AG04449 (cell line): ENCODE measurements around the gene SLC25A24.

Source experiments
- CTCF ChIA-PET: fragments of 350-600 bp; formaldehyde crosslinking; extraction: SDS; loops from one replicate; lab custom pipeline; 2021; ENCODE audit warnings: antibody characterized with exemption; lab: Yijun Ruan, JAX
- POLR2A ChIA-PET: fragments of 400-600, 350-600 bp; formaldehyde crosslinking; extraction: SDS; loops from one replicate; lab custom pipeline; 2020; ENCODE audit warnings: antibody characterized with exemption, inconsistent platforms; lab: Yijun Ruan, JAX
- DNase-seq: peaks from one replicate; pipeline ENCODE4 v3.0.0-alpha.2; 2010; ENCODE audit warnings: low read depth, low spot score
- H3K4me3 ChIP-seq: 2 replicates; pipeline ENCODE4 v1.5.1; 2011; ENCODE audit warnings: low read depth, mild to moderate bottlenecking, control low read depth, low read length
- CTCF ChIP-seq: IDR thresholded peaks from one replicate; pipeline ENCODE4 v1.5.1; 2011; ENCODE audit warnings: mild to moderate bottlenecking, moderate library complexity, low read length, control low read depth, inconsistent platforms; ENCODE audit not compliant: insufficient read depth; ENCODE audit errors: missing control alignments

SLC25A24 gene

GRCh38 chr1:108113496-108113895 lies 86.6 kb downstream of the SLC25A24 start:
- no peak for TF ChIP-seq CTCF
- DNase-seq: no peak
- POLR2A ChIA-PET: no interaction called here
- no peak overlapping the region for H3K4me3 ChIP-seq
- CTCF ChIA-PET: interaction anchor here (1.4 to 1.8 kb wide), 2 partner anchors 12 to 14 kb away, joined by 6 read pairs; no protein-coding TSS in a partner anchor

- TF ChIP-seq CTCF: no peak
- ChIA-PET CTCF (interaction anchor here (1.0 to 1.3 kb wide), 2 partner anchors 9 to 326 kb away, joined by 4 to 5 read pairs; no protein-coding TSS in a partner anchor), POLR2A (no interaction called here)
- no peak overlapping the region for H3K4me3 ChIP-seq
- DNase-seq: no peak
These were observed 90.7 kb downstream of the SLC25A24 start for GRCh38 chr1:108109295-108109973.

GRCh38 chr1:108108119-108108518 lies 92.0 kb downstream of the SLC25A24 start:
- POLR2A ChIA-PET: no interaction called here
- CTCF ChIA-PET: interaction anchor here (1.0 to 1.3 kb wide), 2 partner anchors 10 to 325 kb away, joined by 4 to 5 read pairs; no protein-coding TSS in a partner anchor
- TF ChIP-seq CTCF: no peak
- no peak overlapping the region for H3K4me3 ChIP-seq
- DNase-seq: no peak

- no peak overlapping the region for H3K4me3 ChIP-seq
- CTCF ChIA-PET: no interaction called here
- peak; percentile 29 for DNase-seq
- TF ChIP-seq CTCF: no peak
- POLR2A ChIA-PET: no interaction called here
These were observed 92.5 kb downstream of the SLC25A24 start for GRCh38 chr1:108107658-108108057.

- no peak for TF ChIP-seq CTCF
- CTCF ChIA-PET: interaction anchor here (1.1 to 1.6 kb wide), 4 partner anchors 17 to 325 kb away, joined by 4 to 7 read pairs (median 4); no protein-coding TSS in a partner anchor
- POLR2A ChIA-PET: no interaction called here
- no peak overlapping the region for H3K4me3 ChIP-seq
- no peak for DNase-seq
These were observed 93.4 kb downstream of the SLC25A24 start for GRCh38 chr1:108106775-108107174.

- ChIA-PET POLR2A (no interaction called here), CTCF (no interaction called here)
- no peak overlapping the region for H3K4me3 ChIP-seq
- TF ChIP-seq CTCF: no peak
- no peak for DNase-seq
These were observed 100.0 kb downstream of the SLC25A24 start for GRCh38 chr1:108100148-108100547.
